Bronchial epithelial cell (primary cell): ENCODE measurements around the gene CALCR. TPM values are rescaled to one million over a fixed set of nuclear protein-coding genes. Genes with fewer than 3 reads are reported as not detected.
A peak's percentile ranks its signal among the peaks of the same experiment; 100 is the strongest.

Source experiments
- DNase-seq: peaks from one replicate; pipeline ENCODE4 v3.0.0-alpha.2; 2010; ENCODE audit warnings: low read depth
- FAIRE-seq: peaks from 2 replicates; lab custom pipeline; 2011; peaks lifted over from hg19 to GRCh38; lab: Jason Lieb, UNC
- H3K27me3 ChIP-seq: 2 replicates; pipeline ENCODE4 v1.5.1; 2011; ENCODE audit warnings: low read length; ENCODE audit not compliant: control insufficient read depth, insufficient read depth
- H3K36me3 ChIP-seq: 2 replicates; pipeline ENCODE4 v1.5.1; 2011; ENCODE audit warnings: low read length; ENCODE audit not compliant: control insufficient read depth, insufficient read depth
- H3K4me3 ChIP-seq: 2 replicates; pipeline ENCODE4 v1.5.1; 2011; ENCODE audit warnings: mild to moderate bottlenecking, low read depth, low read length, control low read depth
- CTCF ChIP-seq: IDR thresholded peaks from 2 replicates; pipeline ENCODE4 v1.5.1; 2011; ENCODE audit warnings: mild to moderate bottlenecking, moderate library complexity, low read length, control low read depth, inconsistent platforms; ENCODE audit not compliant: insufficient read depth, severe bottlenecking
- total RNA-seq: library from RNA; depleted of rRNA; stranded (reverse); fragments of >200 nt; gene quantifications from 2 replicates; pipeline ENCODE4 v1.2.1, GENCODE V29; 2014

The CALCR gene
- total RNA-seq, 1 donor from 2014 or later: not detected

- H3K4me3 ChIP-seq: no peak overlapping the region
- TF ChIP-seq CTCF: no peak
- H3K36me3 ChIP-seq: no peaks in the 10 kb centered on the region
- no peaks in the 10 kb centered on the region for H3K27me3 ChIP-seq
- FAIRE-seq (no peak), DNase-seq (no peak)
These were observed 11.6 kb downstream of the CALCR start for GRCh38 chr7:93562936-93563335.

GRCh38 chr7:93562106-93562505 is 12.4 kb downstream of the CALCR start:
- TF ChIP-seq CTCF: no peak
- Histone ChIP-seq H3K36me3 (no peaks in the 10 kb centered on the region), H3K4me3 (no peak overlapping the region), H3K27me3 (no peaks in the 10 kb centered on the region)
- DNase-seq: peak; percentile 83
- no peak for FAIRE-seq

GRCh38 chr7:93559639-93560491 is 14.7 kb downstream of the CALCR start:
- DNase-seq (no peak), FAIRE-seq (no peak)
- no peak overlapping the region for H3K4me3 ChIP-seq
- H3K36me3 ChIP-seq: no peaks in the 10 kb centered on the region
- TF ChIP-seq CTCF: no peak
- H3K27me3 ChIP-seq: no peaks in the 10 kb centered on the region

- FAIRE-seq: peak; percentile 7
- Histone ChIP-seq H3K36me3 (no peaks in the 10 kb centered on the region), H3K4me3 (no peak overlapping the region), H3K27me3 (no peaks in the 10 kb centered on the region)
- peak; percentile 96 for DNase-seq
- no peak for TF ChIP-seq CTCF
These were observed 15.6 kb downstream of the CALCR start for GRCh38 chr7:93558705-93559614.

DNA sequence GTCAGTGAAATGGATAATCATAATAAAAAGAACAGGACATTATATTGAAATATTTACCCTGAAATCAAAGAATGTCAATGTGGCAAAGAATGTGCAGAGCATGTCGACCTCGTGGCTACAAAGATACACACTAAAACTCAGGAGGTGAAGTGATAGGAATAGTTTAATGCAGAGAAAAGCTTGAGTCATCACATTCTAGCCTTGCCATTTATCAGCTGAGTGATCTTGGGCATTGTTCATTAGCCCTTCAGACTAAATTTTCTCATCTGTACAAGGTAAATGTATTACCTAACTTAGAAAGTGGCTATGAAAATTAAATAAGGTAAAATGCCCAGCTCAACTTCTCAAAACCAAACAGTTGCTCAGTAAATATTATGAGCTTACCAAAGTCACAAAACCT is 22.6 kb downstream of the CALCR start:
- Histone ChIP-seq H3K4me3 (no peak overlapping the region), H3K36me3 (no peaks in the 10 kb centered on the region), H3K27me3 (no peaks in the 10 kb centered on the region)
- FAIRE-seq (no peak), DNase-seq (no peak)
- no peak for TF ChIP-seq CTCF
